ENCODE measurements around the gene CD74.

Gene CD74

DNA sequence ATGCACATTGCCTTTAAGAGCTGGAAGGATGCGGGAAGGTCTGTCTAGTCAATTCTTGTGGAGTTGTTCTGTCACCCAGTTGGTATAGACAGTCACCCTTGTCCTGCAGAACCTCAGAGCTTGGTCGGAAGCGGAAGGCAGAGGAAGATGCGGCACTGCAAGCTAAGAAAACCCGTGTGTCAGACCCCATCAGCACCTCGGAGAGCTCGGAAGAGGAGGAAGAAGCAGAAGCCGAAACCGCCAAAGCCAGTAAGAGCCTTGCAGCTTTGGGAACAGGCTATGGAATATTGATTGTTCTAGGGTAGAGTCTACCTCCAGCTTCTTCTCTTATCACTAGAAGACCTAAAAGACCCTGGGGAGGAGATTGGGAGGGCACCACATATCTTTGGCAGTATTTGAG lies 48.7 kb downstream of the CD74 start:
- DNase-seq (ENCODE audit: low read depth in 2 of 2), result no peak

- no peak for DNase-seq (ENCODE audit: low read depth in 2 of 2)
Measured at GRCh38 chr5:150363185-150363584, 49.5 kb downstream of the CD74 start.

- no peak for DNase-seq (ENCODE audit: low read depth in 2 of 2)
Measured at GRCh38 chr5:150361301-150361700, 51.4 kb downstream of the CD74 start.

DNA sequence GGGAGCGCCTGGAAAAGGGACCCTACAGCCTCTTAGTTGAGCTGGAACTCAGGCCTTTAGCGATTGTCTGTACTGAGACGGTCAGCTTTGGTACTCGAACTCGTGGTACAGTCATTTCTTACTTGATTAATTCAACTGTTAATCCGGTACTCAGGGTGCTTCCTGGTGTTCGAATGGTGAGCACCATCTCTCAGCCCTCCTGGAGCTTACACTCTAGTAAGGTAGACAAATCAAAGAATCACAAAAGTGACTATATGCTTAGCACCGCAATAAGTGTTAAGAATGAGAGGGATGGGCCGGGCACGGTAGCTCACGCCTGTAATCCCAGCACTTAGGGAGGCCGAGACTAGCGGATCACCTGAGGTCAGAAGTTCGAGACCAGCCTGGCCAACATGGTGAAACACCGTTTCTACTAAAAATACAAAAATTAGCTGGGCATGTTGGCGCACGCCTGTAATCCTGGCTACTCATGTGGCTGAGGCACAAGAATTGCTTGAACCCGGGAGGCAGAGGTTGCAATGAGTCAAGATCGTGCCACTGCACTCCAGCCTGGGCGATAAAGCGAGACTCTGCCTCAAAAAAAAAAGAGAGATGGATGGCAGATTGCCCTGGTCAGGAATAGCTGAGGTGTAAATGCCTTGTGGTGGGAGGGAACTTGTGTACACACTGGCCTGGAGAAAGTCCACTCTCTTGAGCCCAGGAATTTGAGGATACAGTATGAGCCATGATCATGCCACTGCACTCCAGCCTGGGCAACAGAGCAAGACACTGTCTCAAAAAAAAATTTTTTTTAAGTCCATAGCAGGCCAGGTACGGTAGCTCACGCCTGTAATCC lies 54.2 kb downstream of the CD74 start:
- no peak for DNase-seq (ENCODE audit: low read depth in 2 of 2)

DNA sequence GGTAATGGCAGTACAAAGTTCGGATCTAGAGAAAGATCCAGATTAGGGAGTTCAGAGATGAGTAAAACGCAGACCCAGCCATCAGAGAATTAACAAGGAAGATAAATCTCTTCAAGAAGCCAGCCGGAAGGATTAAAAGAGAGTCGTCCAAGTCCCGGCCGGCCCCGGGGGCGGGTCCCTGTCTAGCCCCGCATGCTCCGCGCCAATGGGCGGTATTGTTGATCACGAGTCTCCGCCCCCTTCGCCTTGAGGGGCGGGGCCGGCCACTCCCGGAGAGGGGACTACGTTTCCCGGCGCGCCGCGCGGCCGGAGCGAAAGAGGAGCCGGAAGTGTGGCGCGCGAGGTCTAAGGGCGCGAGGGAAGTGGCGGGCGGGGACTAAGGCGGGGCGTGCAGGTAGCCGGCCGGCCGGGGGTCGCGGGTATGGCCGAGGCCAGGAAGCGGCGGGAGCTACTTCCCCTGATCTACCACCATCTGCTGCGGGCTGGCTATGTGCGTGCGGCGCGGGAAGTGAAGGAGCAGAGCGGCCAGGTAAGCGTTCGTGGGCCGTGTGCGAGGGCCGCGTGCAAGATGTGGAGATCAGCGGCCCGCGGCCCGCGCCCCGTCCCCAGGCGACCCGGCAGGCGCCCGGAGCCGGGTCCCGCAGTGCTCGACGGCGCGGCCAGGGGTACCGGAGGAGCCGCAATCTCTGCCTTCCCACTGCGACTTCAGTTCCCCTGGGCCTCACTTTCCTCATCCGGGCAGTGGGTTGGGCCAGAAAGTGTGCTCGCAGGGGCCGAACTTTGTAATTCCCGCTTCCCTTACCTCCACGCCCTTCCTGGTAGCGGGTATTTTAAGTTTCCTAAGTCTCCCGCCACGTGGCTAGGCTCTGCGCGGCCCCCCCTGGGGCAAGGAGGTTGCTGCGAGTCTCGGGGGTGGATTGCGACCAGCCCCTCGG lies 55.1 kb downstream of the CD74 start, which contains the start of gene TCOF1:
TSS of gene TCOF1 (plus strand) at position 372 of the 935 bp plus-strand sequence. CDS start at position 422, 50 bp downstream.
- peak; percentile 80 to 86 for DNase-seq (ENCODE audit: low read depth in 2 of 2)

DNA sequence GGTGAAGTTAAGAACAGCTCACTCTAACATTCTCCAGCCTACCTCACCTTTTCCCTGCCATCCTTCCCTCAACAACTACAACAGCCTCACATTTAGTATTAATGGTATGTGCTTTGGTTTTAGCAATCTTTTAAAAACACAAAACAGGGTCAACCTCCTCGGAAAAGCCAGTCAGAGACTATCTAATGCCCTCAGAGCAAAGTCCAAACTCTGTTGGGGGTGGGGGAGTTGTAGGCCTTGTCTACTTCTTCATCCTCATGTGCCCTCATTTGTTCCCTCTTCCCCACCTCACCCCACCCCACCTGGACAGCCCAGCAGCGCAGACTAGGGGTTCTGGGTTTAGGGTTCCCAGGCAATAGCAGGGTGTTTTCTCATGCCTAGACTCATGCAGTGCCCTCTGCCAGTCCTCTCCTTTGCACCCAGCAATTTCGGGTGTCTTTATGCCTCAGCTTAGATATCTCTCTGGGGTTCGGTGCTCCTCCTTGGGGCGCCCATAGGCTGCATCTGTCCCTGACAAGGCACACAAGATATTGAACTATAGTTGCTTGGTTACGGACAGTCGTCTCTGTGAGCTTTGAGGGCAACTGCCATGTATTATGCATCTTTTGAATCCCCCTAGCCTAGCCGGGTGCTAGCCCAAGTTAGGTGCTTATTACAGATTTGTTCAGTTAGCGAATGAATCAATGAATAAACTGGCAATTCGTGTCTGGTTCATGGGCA lies 56.0 kb downstream of the CD74 start:
- no peak for DNase-seq (ENCODE audit: low read depth in 2 of 2)

GRCh38 chr5:150355791-150356190 lies 56.9 kb downstream of the CD74 start:
- DNase-seq (ENCODE audit: low read depth in 2 of 2), result no peak

DNA sequence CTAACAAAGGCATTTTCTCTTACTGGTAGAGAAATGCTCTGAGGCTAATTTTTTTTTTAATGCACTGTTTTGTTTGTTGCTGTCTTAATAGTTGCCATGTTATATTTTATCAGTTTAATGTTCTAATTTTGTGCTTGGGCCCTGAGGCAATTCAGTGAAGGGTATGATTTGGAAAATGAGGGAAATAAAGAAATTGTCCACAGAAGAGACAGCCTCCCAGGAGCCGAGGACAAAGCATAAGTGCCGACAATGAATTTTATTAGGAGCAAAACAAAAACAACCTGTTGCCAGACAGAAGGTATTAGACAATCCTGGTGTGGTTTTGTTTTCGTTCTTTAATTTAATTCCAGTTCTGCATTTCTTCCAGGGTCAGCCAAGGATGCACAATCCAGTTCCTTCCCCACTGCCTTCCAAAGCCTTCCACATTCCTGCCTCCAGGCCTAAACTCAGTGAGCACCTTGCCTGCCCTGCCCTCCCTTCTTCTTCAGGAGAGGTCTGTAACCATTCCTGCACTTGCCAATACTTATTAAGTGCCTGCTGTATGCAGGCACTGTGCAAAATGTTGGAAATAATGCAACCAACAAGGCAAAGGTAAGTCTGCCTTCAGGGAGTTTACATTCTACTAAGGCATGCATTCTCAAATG lies 59.6 kb downstream of the CD74 start:
- no peak for DNase-seq (ENCODE audit: low read depth in 2 of 2)

DNA sequence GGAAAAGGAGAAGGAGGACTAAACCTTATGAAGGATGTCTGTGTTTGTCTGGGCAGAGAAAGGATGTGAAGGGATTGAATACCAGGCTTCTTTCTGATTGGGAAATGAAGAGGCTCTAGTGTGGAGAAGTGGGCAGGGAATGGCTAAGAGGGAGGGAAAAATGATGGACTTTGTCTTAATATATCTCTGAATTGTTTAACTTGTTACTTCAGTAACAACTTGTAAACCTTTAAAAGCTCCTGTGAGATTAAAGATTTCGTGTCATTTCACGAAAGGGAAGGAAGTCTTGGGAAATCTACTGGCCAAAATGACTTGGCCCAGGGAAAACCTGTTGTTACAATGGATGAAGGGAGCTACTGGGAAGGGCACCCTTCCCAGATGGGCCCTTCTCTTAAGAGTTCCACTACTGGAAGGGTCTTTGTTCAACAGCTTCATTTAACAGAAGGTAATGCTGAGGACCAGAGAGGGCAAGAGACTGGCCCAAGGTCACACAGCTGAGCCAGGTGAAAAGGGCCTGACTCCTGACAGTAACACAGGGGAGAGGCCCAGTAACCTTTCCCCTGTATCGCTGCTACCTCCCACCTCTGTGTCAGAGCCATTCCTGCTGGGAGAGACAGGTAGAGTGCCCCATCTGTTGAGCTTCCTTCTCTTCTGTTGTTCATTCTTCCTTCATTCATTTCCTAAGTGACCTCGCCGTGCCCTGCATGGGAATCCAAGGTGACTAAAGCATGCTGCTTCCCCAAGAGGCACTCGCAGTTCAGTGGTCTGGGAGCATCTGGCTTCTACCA lies 60.3 kb downstream of the CD74 start:
- no peak for DNase-seq (ENCODE audit: low read depth in 2 of 2)
